Endometrial microvascular endothelial cells (primary cell): ENCODE measurements around the gene SEL1L. TPM values are rescaled to one million over a fixed set of nuclear protein-coding genes. Genes with fewer than 3 reads are reported as not detected.
"Not testable (repeated sequence)": the region's sequence is repeated elsewhere in the genome, so short reads cannot be mapped to it uniquely, and the experiment has no call there.

Experiments
- in situ Hi-C: cut with HindIII; loops from 2 replicates; pipeline ENCODE4 v1.10.0; 2017; ENCODE audit warnings: low sequenced_read_pairs, low pct_unique_long_range_greater_than_20kb; ENCODE audit errors: inconsistent ontology term
- total RNA-seq: library from RNA; depleted of rRNA; stranded (reverse); fragments of >200 nt; gene quantifications from one replicate; pipeline ENCODE4 v1.2.3, GENCODE V29; 2015; ENCODE audit errors: inconsistent ontology term

The SEL1L gene
- total RNA-seq, 1 donor from 2014 or later, result 45.3 TPM

DNA sequence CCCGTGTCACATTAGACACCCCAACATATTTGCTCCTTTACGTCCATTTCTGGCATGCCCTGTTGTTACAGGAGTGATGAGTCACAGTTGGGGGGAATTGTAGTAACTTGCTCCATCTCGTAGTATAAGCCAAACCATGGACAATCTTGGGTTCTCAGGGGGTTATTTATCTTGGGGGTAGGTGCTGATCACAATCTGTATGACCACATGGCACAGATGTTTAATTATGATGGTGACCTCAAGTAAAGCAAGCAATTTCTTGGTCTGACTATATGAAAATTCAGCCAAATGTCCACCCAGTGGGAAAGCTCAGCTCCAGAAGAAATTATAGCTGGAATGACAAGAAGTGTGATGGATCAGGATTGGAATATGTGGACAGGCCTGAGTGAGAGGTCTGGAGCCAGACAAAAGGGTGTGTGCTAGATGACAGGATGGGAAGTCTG lies 101.4 kb downstream of the SEL1L start:
- in situ Hi-C loops, result no loop called here

DNA sequence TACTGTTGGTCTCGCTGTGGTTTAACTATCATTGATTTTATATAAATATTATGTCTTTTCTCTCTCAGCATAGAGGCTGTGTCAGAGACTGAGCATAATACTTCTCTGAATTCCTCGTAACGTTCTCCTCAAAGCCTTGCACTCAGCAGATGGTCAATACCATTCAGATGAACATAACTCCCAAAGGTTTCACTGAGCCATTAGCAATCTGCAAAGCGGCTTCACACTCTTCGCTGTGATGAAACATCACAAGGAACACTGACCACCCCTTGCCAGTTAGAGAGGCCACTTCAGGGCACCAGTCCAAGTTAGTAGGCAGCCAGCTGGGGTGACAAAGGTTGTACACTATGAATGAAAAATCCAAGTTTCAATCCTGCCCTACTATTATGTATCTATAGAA lies 103.4 kb downstream of the SEL1L start:
- in situ Hi-C loops, result no loop called here

DNA sequence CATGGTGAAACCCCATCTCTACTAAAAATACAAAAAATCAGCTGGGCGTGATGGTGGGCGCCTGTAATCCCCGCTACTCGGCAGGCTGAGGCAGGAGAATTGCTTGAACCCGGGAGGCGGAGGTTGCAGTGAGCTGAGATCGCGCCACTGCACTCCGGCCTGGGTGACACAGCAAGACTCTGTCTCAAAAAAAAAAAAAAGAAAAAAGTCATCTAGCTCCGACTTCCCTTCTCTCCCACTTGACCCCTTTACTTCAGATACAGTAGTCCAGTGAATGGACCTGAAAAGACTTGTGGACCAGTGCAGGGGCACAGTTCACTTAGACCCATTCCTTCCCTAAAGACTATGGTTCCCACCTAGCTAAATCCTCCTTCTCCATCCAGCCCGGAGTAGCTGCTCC lies 103.9 kb downstream of the SEL1L start:
- in situ Hi-C loops, result not testable (repeated sequence)

DNA sequence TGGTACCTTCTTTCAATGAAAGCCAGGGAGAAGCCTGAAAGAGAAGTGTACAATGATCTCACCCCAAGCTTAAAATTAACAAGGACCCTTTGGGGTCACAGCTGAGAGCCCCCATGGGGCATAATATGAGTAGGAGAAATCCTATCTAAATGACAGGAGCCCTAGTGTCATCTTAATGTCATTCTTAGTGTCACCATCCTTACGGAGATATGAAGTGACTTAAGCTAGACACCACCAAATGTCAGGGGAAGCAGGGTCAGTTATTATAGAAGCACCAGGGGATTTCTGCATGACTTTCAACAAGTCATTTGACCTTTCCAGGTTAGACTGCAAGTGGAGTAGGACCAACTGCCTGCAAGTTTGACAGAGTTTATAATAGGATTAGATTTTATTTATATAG lies 104.6 kb downstream of the SEL1L start:
- in situ Hi-C loops, result no loop called here

DNA sequence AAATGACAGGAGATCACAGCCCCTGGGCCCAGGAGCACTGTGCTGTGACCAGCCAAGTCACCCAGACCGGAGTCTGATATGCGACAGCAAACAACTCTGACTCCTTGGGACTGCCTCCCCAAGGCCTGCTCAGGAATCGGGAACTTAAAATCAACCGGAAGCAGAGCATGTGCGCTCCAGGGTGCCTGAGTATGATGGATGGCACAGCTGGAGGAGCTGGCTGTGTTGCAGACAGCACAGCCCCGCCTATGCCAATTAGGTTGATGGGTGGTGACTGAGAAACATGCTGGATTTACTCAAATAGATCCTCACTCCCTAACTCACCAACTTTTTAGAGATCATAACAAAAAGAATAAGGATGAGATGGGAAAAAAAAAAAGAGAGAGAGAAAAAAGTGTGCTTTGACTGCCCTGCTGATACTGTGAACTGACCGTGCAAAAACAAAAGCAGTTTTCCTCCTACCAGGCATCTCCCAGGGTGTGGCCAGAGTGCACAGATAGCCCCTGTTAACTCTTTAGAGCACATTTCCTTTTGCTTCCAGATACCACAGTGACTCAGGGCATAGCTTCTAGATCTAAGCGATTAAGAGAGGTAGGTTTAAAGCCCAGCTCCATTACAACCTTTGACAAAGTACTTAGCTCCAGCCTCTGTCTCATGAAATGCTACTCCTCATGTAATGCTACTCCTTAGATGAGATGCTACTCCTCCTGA lies 106.2 kb downstream of the SEL1L start:
- in situ Hi-C loops, result no loop called here

DNA sequence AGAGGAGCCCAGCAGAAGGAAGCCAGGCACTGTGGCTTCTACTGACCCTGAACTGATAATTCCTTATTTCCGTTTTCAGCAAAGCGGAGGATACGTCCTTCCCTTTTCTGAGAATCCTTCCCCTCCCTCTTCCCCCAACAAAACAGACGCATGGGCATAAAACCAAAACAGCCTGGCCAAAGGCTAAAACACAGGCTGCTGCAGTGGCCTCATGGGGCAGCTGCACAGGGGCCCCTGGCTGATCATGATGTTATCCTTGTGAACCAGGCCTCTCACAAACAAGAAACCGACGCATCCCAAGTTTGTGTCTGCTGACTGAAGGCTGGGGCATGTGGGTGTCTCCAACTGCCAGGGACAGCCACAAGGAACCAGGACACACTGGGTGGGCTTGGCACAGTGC lies 110.1 kb downstream of the SEL1L start:
- in situ Hi-C loops, result no loop called here

Other genes with a start within 250 kb of the SEL1L start
- not detected for gene STON2, start 133.5 kb downstream of the SEL1L start, total RNA-seq